ENCODE data around the gene GRAP. TPM values are rescaled to one million over a fixed set of nuclear protein-coding genes. Genes with fewer than 3 reads are reported as not detected.
"Not testable (repeated sequence)": the region's sequence is repeated elsewhere in the genome, so short reads cannot be mapped to it uniquely, and the experiment has no call there.

The GRAP gene
- total and polyA plus RNA-seq, 9 donors, result 0.61 to 7.2 (median 2.5) TPM

GRCh38 chr17:19021622-19022083 lies 25.1 kb downstream of the GRAP start:
- intact Hi-C loops (cut with DNase I), result no loop called here
- no peaks in the 10 kb centered on the region for H3K27me3 ChIP-seq
- peak in 1 of 5 donors; percentile 19 for DNase-seq
- H3K27ac ChIP-seq, result no peak overlapping the region
- no peak overlapping the region for H3K4me3 ChIP-seq
- H3K9me3 ChIP-seq, result no peaks in the 10 kb centered on the region
- 88 to 93% (median 90%) methylated on average over 15 to 24 of the region's 24 CpGs for WGBS, 3 donors
- H3K4me1 ChIP-seq (ENCODE audit: insufficient read depth), result no peaks in the 10 kb centered on the region
- TF ChIP-seq POLR2A (IDR thresholded peaks at IDR 0.05) (no peak), EP300 (IDR thresholded peaks at IDR 0.05) (no peak), CTCF (IDR thresholded peaks at IDR 0.05) (no peak)
- H3K36me3 ChIP-seq, result no peaks in the 10 kb centered on the region

GRCh38 chr17:19021011-19021621 lies 25.6 kb downstream of the GRAP start:
- intact Hi-C loops (cut with DNase I); H3K27ac ChIP-seq; H3K4me1 ChIP-seq (ENCODE audit: insufficient read depth); H3K4me3 ChIP-seq; H3K9me3 ChIP-seq; H3K36me3 ChIP-seq; DNase-seq; H3K27me3 ChIP-seq: not testable (repeated sequence)
- 78 to 92% (median 85%) methylated on average over 4 to 7 of the region's 7 CpGs for WGBS, 3 donors

GRCh38 chr17:19020016-19020415 lies 26.7 kb downstream of the GRAP start:
- H3K4me1 ChIP-seq (ENCODE audit: insufficient read depth), result no peaks in the 10 kb centered on the region
- H3K4me3 ChIP-seq, result no peak overlapping the region
- no peak for DNase-seq
- H3K27me3 ChIP-seq, result no peaks in the 10 kb centered on the region
- no peak overlapping the region for H3K27ac ChIP-seq
- no peaks in the 10 kb centered on the region for H3K9me3 ChIP-seq
- TF ChIP-seq CTCF (IDR thresholded peaks at IDR 0.05) (no peak), EP300 (IDR thresholded peaks at IDR 0.05) (no peak), POLR2A (IDR thresholded peaks at IDR 0.05) (no peak)
- intact Hi-C loops (cut with DNase I), result no loop called here
- WGBS, 3 donors, result 86 to 91% (median 90%) methylated on average over 3 of the region's 3 CpGs
- no peaks in the 10 kb centered on the region for H3K36me3 ChIP-seq

- Histone ChIP-seq H3K4me1 (ENCODE audit: insufficient read depth) (no peaks in the 10 kb centered on the region), H3K36me3 (no peaks in the 10 kb centered on the region), H3K9me3 (no peaks in the 10 kb centered on the region), H3K4me3 (no peak overlapping the region), H3K27me3 (no peaks in the 10 kb centered on the region), H3K27ac (no peak overlapping the region)
- no peak for DNase-seq
- 39 to 62% (median 44%) methylated on average over 18 to 27 of the region's 27 CpGs for WGBS, 3 donors
- intact Hi-C loops (cut with DNase I), result no loop called here
- TF ChIP-seq EP300 (IDR thresholded peaks at IDR 0.05) (no peak), POLR2A (IDR thresholded peaks at IDR 0.05) (no peak), CTCF (IDR thresholded peaks at IDR 0.05) (no peak)
Observed at GRCh38 chr17:19019041-19019941, 27.5 kb downstream of the GRAP start.

GRCh38 chr17:19018600-19018950 lies 28.2 kb downstream of the GRAP start:
- no peak for DNase-seq
- Histone ChIP-seq H3K4me1 (ENCODE audit: insufficient read depth) (no peaks in the 10 kb centered on the region), H3K36me3 (no peaks in the 10 kb centered on the region), H3K4me3 (no peak overlapping the region), H3K9me3 (no peaks in the 10 kb centered on the region), H3K27ac (no peak overlapping the region), H3K27me3 (no peaks in the 10 kb centered on the region)
- no peak for TF ChIP-seq EP300 (IDR thresholded peaks at IDR 0.05)
- no peak for TF ChIP-seq CTCF (IDR thresholded peaks at IDR 0.05)
- no peak for TF ChIP-seq POLR2A (IDR thresholded peaks at IDR 0.05)
- WGBS, 3 donors, result 69 to 82% (median 77%) methylated on average over 6 of the region's 6 CpGs
- intact Hi-C loops (cut with DNase I), result no loop called here

Data from ovary (tissue), 9 donors.